ENCODE results near the gene SEMA4A.

DNA sequence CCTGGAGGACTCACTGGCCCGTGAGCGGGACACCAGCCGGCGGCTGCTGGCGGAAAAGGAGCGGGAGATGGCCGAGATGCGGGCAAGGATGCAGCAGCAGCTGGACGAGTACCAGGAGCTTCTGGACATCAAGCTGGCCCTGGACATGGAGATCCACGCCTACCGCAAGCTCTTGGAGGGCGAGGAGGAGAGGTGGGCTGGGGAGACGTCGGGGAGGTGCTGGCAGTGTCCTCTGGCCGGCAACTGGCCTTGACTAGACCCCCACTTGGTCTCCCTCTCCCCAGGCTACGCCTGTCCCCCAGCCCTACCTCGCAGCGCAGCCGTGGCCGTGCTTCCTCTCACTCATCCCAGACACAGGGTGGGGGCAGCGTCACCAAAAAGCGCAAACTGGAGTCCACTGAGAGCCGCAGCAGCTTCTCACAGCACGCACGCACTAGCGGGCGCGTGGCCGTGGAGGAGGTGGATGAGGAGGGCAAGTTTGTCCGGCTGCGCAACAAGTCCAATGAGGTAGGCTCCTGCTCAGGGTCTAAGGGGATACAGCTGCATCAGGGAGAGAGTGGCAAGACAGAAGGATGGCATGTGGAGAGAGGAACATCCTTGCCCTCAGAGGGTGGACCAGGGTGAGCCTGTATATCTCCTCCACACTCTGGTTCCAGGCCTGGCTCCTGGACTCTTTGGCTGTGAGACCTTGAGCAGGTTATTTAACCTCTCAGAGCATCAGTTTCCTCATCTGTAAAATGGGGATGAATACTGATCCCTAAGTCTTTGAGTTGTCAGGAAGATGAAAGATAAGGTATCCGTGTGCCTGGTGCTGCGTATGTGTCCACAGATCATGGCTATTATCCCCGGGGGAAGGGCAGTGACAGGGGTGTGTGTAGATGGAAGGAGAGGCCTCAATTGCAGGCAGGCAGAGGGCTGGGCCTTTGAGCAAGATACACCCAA, 17.2 kb upstream of the SEMA4A start:
- no peak for TF ChIP-seq POLR2A (IDR thresholded peaks at IDR 0.05)
- TF ChIP-seq, protein P1, sequence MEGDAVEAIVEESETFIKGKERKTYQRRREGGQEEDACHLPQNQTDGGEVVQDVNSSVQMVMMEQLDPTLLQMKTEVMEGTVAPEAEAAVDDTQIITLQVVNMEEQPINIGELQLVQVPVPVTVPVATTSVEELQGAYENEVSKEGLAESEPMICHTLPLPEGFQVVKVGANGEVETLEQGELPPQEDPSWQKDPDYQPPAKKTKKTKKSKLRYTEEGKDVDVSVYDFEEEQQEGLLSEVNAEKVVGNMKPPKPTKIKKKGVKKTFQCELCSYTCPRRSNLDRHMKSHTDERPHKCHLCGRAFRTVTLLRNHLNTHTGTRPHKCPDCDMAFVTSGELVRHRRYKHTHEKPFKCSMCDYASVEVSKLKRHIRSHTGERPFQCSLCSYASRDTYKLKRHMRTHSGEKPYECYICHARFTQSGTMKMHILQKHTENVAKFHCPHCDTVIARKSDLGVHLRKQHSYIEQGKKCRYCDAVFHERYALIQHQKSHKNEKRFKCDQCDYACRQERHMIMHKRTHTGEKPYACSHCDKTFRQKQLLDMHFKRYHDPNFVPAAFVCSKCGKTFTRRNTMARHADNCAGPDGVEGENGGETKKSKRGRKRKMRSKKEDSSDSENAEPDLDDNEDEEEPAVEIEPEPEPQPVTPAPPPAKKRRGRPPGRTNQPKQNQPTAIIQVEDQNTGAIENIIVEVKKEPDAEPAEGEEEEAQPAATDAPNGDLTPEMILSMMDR (IDR thresholded peaks at IDR 0.05): no peak

Data from uterus (tissue), 2 donors.